HG03159 (cell line): ENCODE data around the gene CADM1.
A peak's percentile ranks its signal among the peaks of the same experiment; 100 is the strongest.

Experiments used
- ATAC-seq: cut with Tn5 transposase; IDR thresholded peaks from one replicate; pipeline ENCODE4 v1.9.1; 2021; ENCODE audit warnings: mild to moderate bottlenecking, moderate library complexity; ENCODE audit not compliant: unreplicated experiment

Gene CADM1

DNA sequence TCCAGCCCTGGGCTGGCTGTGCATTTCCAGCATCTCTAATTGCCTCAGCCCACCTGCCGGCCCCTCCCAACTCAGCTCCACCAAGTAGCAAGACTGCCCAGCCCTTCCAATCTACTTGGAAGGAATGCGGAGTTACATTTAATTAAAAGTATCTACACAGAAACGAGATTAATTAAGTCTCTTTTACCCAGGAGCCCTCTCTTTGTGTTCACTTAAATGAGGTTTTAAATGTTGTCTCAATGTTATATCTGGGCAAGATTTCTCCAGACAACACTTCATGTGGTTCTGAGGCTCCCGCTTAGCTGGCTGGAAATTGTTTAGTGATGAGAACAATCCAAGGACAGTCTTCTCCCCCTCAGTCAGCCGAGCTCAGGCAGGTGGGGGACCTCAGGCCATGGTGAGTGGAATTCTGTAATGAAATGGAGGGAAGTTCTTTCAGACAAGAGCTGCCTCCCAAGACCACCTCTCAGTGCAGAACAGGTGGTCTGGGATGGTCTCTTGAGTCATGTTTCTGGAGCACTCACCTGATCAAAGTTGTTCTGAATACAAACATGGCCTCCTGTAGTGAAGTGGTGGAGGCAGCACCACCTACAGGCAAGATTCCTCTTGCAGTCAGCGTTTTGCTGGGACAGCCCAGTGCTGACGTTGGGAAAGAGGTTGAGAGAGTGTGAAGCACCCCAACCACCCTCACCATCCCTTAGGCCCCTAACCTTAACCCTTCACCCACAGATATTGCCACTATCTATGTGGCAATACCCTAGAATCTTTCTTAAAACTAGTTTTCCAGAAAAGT lies 371.6 kb downstream of the CADM1 start:
- ATAC-seq: no peak

DNA sequence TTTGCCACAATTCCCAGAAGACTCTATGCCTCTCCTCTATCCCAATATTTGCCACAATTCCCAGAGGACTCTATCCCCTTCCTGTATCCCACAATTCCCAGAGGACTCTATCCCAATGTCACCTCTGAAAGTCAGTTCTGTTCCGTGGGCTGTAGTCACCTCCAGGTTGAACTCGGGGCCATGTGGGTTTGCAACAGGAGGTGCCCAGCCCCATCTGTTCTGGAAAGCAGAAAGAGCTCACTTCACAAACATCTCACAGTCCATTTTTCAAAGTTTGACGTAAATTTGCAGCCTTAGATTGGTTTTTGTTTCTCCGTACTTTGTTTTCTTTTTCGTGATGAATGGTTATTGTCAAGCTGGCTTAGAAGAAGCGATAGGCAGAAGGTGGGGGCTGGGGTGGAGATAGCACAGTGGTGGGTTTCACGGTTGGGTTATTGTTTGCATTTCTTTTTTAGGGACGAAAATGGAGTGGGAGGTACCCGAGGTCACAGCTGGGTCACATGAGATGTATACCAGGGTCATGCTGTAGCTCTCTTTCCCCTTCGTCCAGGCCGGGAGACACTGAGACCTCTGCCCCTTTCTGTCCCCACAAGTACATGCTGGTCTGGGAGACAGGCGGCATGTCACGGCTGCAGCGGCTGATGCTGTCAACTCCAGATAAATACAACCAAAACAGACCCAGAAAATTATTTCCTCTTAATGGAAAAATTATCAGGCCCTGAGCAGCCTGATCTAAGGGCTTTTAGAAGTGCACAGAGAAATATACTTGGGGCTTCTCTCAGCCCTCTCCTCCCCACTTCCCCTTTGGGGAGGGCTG lies 374.5 kb downstream of the CADM1 start:
- ATAC-seq: no peak

DNA sequence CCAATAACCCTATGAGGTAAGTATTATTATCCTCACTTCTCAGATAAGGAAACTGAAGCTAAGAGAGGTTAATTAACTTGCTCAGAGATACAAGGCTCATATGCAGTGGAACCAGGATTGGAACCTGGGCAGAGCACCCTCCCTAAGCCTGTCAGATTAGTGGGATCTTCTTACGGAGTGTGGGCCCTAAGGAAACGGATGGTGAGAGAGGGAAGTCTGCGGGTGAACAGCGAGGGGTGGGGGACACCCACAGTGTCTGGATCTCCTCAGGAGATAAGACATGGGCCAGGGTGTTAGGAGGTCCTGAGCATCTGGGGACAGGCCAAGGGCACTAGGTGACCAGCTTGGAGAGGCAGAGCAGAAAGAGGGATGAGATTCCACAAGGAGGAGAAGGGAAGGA lies 376.0 kb downstream of the CADM1 start:
- no peak for ATAC-seq

DNA sequence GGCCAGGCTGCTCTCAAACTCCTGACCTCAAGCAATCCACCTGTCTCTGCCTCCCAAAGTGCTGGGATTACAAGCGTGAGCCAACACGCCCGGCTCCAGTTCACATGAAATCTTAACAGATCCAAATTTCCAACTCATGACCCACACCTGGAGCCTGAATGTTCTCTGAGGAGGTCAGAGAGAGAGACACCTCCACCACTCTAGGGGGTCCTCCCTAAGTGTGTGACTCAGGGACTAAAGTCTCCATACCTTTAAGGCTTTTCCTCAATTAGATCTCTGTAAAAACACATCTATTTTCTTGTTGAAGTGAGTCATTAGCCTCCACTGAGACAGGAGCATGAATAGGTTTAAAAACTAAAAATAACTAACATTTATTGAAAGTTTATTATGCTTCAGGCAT lies 376.4 kb downstream of the CADM1 start:
- ATAC-seq: no peak

DNA sequence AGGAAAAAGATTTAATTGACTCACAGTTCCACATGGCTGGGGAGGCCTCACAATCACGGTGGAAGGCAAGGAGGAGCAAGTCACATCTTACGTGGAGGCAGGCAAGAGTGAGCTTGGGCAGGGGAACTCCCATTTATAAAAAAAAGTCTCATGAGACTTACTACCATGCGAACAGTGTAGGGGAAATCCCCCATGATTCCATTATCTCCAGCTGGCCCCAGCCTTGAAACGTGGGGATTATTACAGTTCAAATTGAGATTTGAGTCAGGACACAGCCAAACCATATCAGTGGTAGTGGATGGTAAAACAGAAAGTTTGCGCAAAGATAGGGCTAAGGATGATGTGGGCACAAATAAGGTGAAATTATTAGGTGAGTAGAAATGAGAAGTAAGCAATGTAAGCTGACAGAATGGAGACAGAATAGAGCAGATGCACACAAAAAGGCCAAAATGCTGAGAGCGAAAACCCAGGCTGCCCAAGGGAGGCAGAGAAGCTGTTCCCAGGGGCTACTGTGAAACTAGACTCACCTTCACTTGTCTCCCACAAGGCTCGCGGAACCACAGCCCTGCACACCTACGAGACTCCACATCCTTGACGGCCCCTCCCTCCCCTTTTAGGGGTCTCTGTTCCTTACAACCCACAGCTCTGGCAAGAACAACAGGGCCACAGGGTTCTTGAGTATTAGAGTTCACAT lies 377.6 kb downstream of the CADM1 start:
- peak; percentile 84 for ATAC-seq

DNA sequence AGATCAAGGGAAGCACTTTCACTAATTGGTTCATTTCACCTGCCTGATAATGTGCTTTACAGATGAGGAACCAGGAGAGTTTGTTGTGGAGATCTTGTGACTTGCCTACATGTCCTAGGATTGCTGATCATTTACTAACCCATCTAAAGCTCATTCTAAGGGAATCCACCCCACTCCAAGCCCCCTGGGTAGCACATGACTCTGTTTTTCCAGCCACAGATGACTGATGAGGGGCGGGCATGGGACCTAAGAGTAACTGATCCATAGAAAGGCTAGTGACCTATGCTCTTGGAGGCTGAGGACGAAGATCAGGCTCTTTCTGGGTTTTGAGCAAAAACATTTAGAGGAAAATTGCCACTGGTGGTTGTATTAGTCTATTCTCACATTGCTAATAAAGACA lies 378.1 kb downstream of the CADM1 start:
- ATAC-seq: peak; percentile 17

DNA sequence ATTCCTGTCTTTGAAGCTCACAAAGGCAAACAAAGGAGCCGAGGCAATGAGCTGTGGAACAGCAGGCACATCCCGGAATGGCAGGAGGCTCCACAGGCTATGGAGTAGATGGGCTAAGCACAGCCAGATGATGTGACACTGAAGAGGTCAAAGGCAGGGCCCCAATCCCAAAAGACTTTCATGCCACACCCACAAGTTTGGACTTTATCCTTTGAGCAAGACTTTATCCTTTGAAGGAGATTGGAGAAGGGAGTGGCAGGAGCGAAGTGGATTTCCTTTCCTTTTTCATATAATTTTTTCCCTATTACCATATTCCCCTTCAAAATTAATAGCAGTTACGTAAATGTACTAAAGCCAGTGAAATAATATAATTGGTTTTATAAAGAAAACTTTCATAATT lies 379.4 kb downstream of the CADM1 start:
- no peak for ATAC-seq

DNA sequence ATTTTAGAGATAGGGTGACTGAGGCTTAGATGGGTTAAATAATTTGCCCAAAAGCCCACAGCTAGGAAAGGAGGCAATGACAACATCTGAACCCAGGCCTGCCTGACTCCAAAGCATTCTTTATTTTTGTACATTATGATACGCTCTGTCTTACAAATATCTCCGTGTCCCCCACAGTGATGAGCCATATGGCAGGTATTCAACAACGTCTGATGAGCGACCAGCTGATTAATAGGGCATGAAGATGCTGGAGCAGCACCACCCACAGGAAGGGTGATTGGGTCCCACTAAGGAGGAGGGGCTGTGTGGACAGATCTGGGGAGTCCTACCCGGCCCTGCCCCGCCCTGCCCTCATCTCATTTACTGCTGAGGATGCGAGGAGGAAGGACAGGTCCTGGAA lies 380.6 kb downstream of the CADM1 start:
- ATAC-seq: no peak

DNA sequence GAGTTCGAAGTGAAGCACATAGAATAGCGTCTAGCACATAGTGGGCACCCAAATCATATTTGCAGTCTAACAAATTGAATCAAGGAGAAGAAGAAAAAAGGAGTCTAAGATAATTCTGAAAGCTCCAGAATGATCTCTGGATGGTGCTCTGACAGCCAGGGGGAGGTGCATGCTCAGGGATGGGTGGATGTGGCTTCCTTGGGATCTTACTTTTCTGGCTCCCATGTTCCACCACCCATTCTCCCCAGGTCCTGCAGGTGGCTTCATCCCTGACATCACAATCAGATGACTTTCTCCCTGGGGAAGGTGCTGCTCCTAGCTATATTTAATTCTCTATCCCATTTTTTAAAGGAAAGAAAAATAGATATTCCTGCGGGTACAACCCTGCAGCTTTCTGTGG lies 381.9 kb downstream of the CADM1 start:
- ATAC-seq: no peak
